PFSK-1 (cell line): ENCODE measurements around the gene LIMS1.

ENCODE experiments used
- POLR2AphosphoS5 ChIP-seq: IDR thresholded peaks from 2 replicates; pipeline ENCODE4 v1.6.1; 2012; ENCODE audit warnings: low read depth, mild to moderate bottlenecking, control low read depth, low read length, moderate library complexity
- SIN3A ChIP-seq: IDR thresholded peaks from 2 replicates; pipeline ENCODE4 v1.6.1; 2012; ENCODE audit warnings: mild to moderate bottlenecking, low read length, moderate library complexity, borderline replicate concordance; ENCODE audit not compliant: insufficient read depth
- TAF1 ChIP-seq: IDR thresholded peaks from 2 replicates; pipeline ENCODE4 v1.6.1; 2012; ENCODE audit warnings: low read length, control low read depth, borderline replicate concordance; ENCODE audit not compliant: insufficient read depth

- TF ChIP-seq POLR2AphosphoS5 (no peak), SIN3A (no peak), TAF1 (no peak)
Observed at GRCh38 chr2:108616318-108616717, 82.0 kb downstream of the LIMS1 start.
